CD4-positive, CD25-positive, alpha-beta regulatory T cell (primary cell): ENCODE results near the gene LRRN1. TPM values are rescaled to one million over a fixed set of nuclear protein-coding genes. Genes with fewer than 3 reads are reported as not detected.
"Not testable (repeated sequence)": the region's sequence is repeated elsewhere in the genome, so short reads cannot be mapped to it uniquely, and the experiment has no call there.

Source experiments
- ATAC-seq, 2 donors: fragments of 150-1000 bp; cut with Tn5 transposase; one replicate each; pipeline ENCODE4 v1.10.0; 2021; ENCODE audit warnings: low read depth in 2 of 2, moderate number of reproducible peaks in 2 of 2, moderate library complexity in 1 of 2
- DNase-seq, 3 donors: peaks; one replicate each; pipeline versions ENCODE4 v3.0.0 to v3.0.0-alpha.2; 2012 to 2022; ENCODE audit warnings: mixed read lengths in 1 of 3
- H3K27ac ChIP-seq: one replicate; pipeline ENCODE4 v1.7.0; 2013; ENCODE audit warnings: mild to moderate bottlenecking, low read length; ENCODE audit not compliant: insufficient read depth, poor library complexity, severe bottlenecking
- H3K27me3 ChIP-seq: one replicate; pipeline ENCODE4 v1.7.0; 2013; ENCODE audit warnings: low read length; ENCODE audit not compliant: control insufficient read depth, insufficient read depth
- H3K36me3 ChIP-seq: one replicate; pipeline ENCODE4 v1.7.0; 2013; ENCODE audit warnings: mild to moderate bottlenecking, low read length, moderate library complexity; ENCODE audit not compliant: control insufficient read depth, insufficient read depth
- H3K4me1 ChIP-seq: 2 replicates; pipeline ENCODE4 v1.7.0; 2013; ENCODE audit warnings: mild to moderate bottlenecking, low read length; ENCODE audit not compliant: insufficient read depth, control insufficient read depth, poor library complexity, severe bottlenecking
- H3K4me3 ChIP-seq: one replicate; pipeline ENCODE4 v1.7.0; 2013; ENCODE audit warnings: low read depth, mild to moderate bottlenecking, low read length, moderate library complexity
- H3K9me3 ChIP-seq, 2 experiments: 1 replicate in 1 of 2; 2 replicates in 1 of 2; pipeline ENCODE4 v1.7.0; 2013; ENCODE audit warnings: low read length in 2 of 2, mild to moderate bottlenecking in 1 of 2, moderate library complexity in 1 of 2; ENCODE audit not compliant: control insufficient read depth in 2 of 2
- H3K27ac Mint-ChIP-seq, 3 donors: one replicate each; pipeline ENCODE4 v1.8.0; 2020 to 2022; ENCODE audit warnings: mild to moderate bottlenecking in 3 of 3, mixed read lengths in 3 of 3, moderate library complexity in 2 of 3
- H3K27me3 Mint-ChIP-seq: one replicate; pipeline ENCODE4 v1.8.0; 2022; ENCODE audit warnings: mild to moderate bottlenecking, mixed read lengths
- H3K36me3 Mint-ChIP-seq: one replicate; pipeline ENCODE4 v1.8.0; 2020; ENCODE audit warnings: mixed read lengths
- H3K4me1 Mint-ChIP-seq, 4 donors: one replicate each; pipeline ENCODE4 v1.8.0; 2020 to 2022; ENCODE audit warnings: mixed read lengths in 4 of 4, mild to moderate bottlenecking in 1 of 4
- H3K4me3 Mint-ChIP-seq, 4 donors: one replicate each; pipeline ENCODE4 v1.8.0; 2020 to 2022; ENCODE audit warnings: mild to moderate bottlenecking in 4 of 4, mixed read lengths in 4 of 4, moderate library complexity in 3 of 4
- H3K9me3 Mint-ChIP-seq, 7 donors: one replicate each; pipeline ENCODE4 v1.8.0; 2020 to 2022; ENCODE audit warnings: mixed read lengths in 7 of 7, mild to moderate bottlenecking in 3 of 7, moderate library complexity in 2 of 7
- polyA plus RNA-seq, 4 donors: library from polyadenylated mRNA; unstranded; fragments of 300-500 nt; fragmentation: Illumina TruSeq; gene quantifications; one replicate each; pipeline ENCODE4 v1.2.3, GENCODE V29; 2021
- total RNA-seq: library from RNA; stranded (reverse); gene quantifications from one replicate; pipeline ENCODE4 v1.2.3, GENCODE V29; 2022

LRRN1 gene
- total and polyA plus RNA-seq, 5 donors from 2014 or later, result 0.23 to 0.44 (median 0.25) TPM; not detected in 2

GRCh38 chr3:3815206-3815605, 16.0 kb downstream of the LRRN1 start:
- Mint-ChIP-seq H3K27me3 (no peaks in the 10 kb centered on the region), H3K4me3 (no peak overlapping the region), H3K27ac (no peak overlapping the region), H3K4me1 (no peaks in the 10 kb centered on the region), H3K9me3 (peaks cover 0 to 9% (median 0%) of the 10 kb centered on the region in 7 donors), H3K36me3 (no peaks in the 10 kb centered on the region)
- no peak for DNase-seq
- H3K4me3 ChIP-seq, result no peak overlapping the region
- H3K9me3 ChIP-seq, result no peaks in the 10 kb centered on the region
- no peaks in the 10 kb centered on the region for H3K27me3 ChIP-seq
- no peak overlapping the region for H3K27ac ChIP-seq
- H3K36me3 ChIP-seq, result no peaks in the 10 kb centered on the region
- ATAC-seq, result no peak
- no peaks in the 10 kb centered on the region for H3K4me1 ChIP-seq

- H3K36me3 Mint-ChIP-seq, result no peaks in the 10 kb centered on the region
- no peaks in the 10 kb centered on the region for H3K36me3 ChIP-seq
- H3K27ac Mint-ChIP-seq, result no peak overlapping the region
- no peak overlapping the region for H3K4me3 Mint-ChIP-seq
- no peak for ATAC-seq
- no peaks in the 10 kb centered on the region for H3K4me1 ChIP-seq
- no peaks in the 10 kb centered on the region for H3K27me3 ChIP-seq
- H3K27me3 Mint-ChIP-seq, result no peaks in the 10 kb centered on the region
- H3K4me1 Mint-ChIP-seq, result no peaks in the 10 kb centered on the region
- peaks cover 0 to 9% (median 0%) of the 10 kb centered on the region in 7 donors for H3K9me3 Mint-ChIP-seq
- no peak for DNase-seq
- no peak overlapping the region for H3K4me3 ChIP-seq
- H3K27ac ChIP-seq, result no peak overlapping the region
- no peaks in the 10 kb centered on the region for H3K9me3 ChIP-seq
Measured at GRCh38 chr3:3816034-3816433, 16.8 kb downstream of the LRRN1 start.

GRCh38 chr3:3817865-3818264, 18.6 kb downstream of the LRRN1 start:
- Histone ChIP-seq H3K9me3 (no peaks in the 10 kb centered on the region), H3K4me3 (no peak overlapping the region), H3K4me1 (no peaks in the 10 kb centered on the region), H3K36me3 (no peaks in the 10 kb centered on the region), H3K27me3 (no peaks in the 10 kb centered on the region), H3K27ac (no peak overlapping the region)
- Mint-ChIP-seq H3K27ac (no peak overlapping the region), H3K4me1 (no peaks in the 10 kb centered on the region), H3K4me3 (no peak overlapping the region), H3K9me3 (peaks cover 0 to 7% (median 0%) of the 10 kb centered on the region in 7 donors), H3K36me3 (no peaks in the 10 kb centered on the region), H3K27me3 (no peaks in the 10 kb centered on the region)
- DNase-seq, result no peak
- ATAC-seq, result no peak

DNA sequence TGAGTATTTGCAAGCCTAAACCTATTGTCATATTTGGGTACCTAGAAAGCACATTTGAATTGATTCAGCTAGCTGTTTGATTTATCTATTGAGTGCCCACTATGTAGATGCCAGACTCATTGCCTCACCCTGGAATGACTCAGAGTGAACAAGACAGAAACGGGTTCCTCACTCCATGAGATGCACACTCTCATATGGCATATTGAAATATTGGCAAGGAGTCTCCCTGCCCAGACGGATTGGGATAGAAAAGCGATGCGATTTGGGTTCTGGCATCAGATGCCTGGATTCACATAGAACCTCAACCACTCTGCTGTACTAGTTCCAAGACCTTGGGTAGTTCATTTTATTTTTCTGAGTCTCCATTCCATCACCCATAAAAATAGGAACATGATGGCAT, 22.5 kb downstream of the LRRN1 start:
- H3K9me3 ChIP-seq, result no peaks in the 10 kb centered on the region
- H3K27ac Mint-ChIP-seq, result no peak overlapping the region
- H3K27ac ChIP-seq, result no peak overlapping the region
- ATAC-seq (no peak), DNase-seq (no peak)
- no peak overlapping the region for H3K4me3 Mint-ChIP-seq
- no peaks in the 10 kb centered on the region for H3K36me3 ChIP-seq
- H3K36me3 Mint-ChIP-seq, result no peaks in the 10 kb centered on the region
- H3K4me1 ChIP-seq, result no peaks in the 10 kb centered on the region
- no peaks in the 10 kb centered on the region for H3K4me1 Mint-ChIP-seq
- no peaks in the 10 kb centered on the region for H3K27me3 ChIP-seq
- peaks cover 0 to 4% (median 0%) of the 10 kb centered on the region in 7 donors for H3K9me3 Mint-ChIP-seq
- no peaks in the 10 kb centered on the region for H3K27me3 Mint-ChIP-seq
- H3K4me3 ChIP-seq, result no peak overlapping the region

GRCh38 chr3:3825035-3825434, 25.8 kb downstream of the LRRN1 start:
- Histone ChIP-seq H3K4me3 (no peak overlapping the region), H3K4me1 (no peaks in the 10 kb centered on the region), H3K27ac (no peak overlapping the region), H3K9me3 (no peaks in the 10 kb centered on the region), H3K36me3 (no peaks in the 10 kb centered on the region), H3K27me3 (no peaks in the 10 kb centered on the region)
- Mint-ChIP-seq H3K36me3 (no peaks in the 10 kb centered on the region), H3K27ac (no peak overlapping the region), H3K4me3 (no peak overlapping the region), H3K27me3 (no peaks in the 10 kb centered on the region), H3K4me1 (no peaks in the 10 kb centered on the region), H3K9me3 (peaks cover 0 to 4% (median 0%) of the 10 kb centered on the region in 7 donors)
- ATAC-seq, result no peak
- no peak for DNase-seq

DNA sequence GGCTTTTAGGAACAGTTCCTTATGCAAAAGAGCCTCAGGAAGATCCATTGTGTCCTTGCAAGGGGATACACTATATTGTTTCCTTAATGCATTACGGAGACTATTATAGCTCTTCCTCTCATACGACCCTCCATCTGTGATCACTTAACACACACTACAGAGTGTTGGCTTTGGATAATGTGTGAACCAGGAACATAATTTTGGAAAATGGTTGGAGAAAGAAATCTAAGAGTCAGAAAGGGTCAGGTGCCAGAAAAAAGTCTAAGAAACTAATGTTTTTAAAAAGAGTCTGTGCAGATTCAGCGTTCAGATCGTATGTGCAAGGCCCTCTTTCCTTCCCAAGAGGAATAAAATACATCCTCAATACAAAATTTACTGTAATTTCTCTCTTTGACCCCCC, 27.3 kb downstream of the LRRN1 start:
- no peak overlapping the region for H3K4me3 ChIP-seq
- H3K27me3 ChIP-seq, result no peaks in the 10 kb centered on the region
- Mint-ChIP-seq H3K4me3 (no peak overlapping the region), H3K27ac (peak overlapping the region in 1 of 3 donors; percentile 45), H3K36me3 (peaks cover 3% of the 10 kb centered on the region), H3K27me3 (no peaks in the 10 kb centered on the region), H3K4me1 (no peaks in the 10 kb centered on the region), H3K9me3 (peaks cover 0 to 5% (median 1%) of the 10 kb centered on the region in 7 donors)
- H3K9me3 ChIP-seq, result no peaks in the 10 kb centered on the region
- DNase-seq (no peak), ATAC-seq (no peak)
- no peak overlapping the region for H3K27ac ChIP-seq
- no peaks in the 10 kb centered on the region for H3K36me3 ChIP-seq
- no peaks in the 10 kb centered on the region for H3K4me1 ChIP-seq

- no peaks in the 10 kb centered on the region for H3K27me3 ChIP-seq
- H3K9me3 ChIP-seq, result peaks cover 0 to under 1% of the 10 kb centered on the region in 2 experiments
- H3K36me3 ChIP-seq, result no peaks in the 10 kb centered on the region
- Mint-ChIP-seq H3K36me3 (peaks cover 3% of the 10 kb centered on the region), H3K4me1 (no peaks in the 10 kb centered on the region), H3K9me3 (peaks cover 0 to 5% (median 1%) of the 10 kb centered on the region in 7 donors), H3K27ac (no peak overlapping the region), H3K27me3 (no peaks in the 10 kb centered on the region), H3K4me3 (no peak overlapping the region)
- ATAC-seq (no peak), DNase-seq (no peak)
- no peaks in the 10 kb centered on the region for H3K4me1 ChIP-seq
- H3K27ac ChIP-seq, result no peak overlapping the region
- no peak overlapping the region for H3K4me3 ChIP-seq
Measured at GRCh38 chr3:3827111-3827510, 27.9 kb downstream of the LRRN1 start.

GRCh38 chr3:3828417-3828816, 29.2 kb downstream of the LRRN1 start:
- not testable (repeated sequence) for H3K27me3 Mint-ChIP-seq, H3K27me3 ChIP-seq, ATAC-seq, H3K27ac ChIP-seq, H3K27ac Mint-ChIP-seq, H3K4me1 ChIP-seq, DNase-seq, H3K4me1 Mint-ChIP-seq, H3K4me3 Mint-ChIP-seq, H3K36me3 ChIP-seq, H3K9me3 ChIP-seq, H3K36me3 Mint-ChIP-seq, H3K4me3 ChIP-seq
- peaks cover 0 to 11% (median 4%) of the 10 kb centered on the region in 7 donors for H3K9me3 Mint-ChIP-seq
